ENCODE measurements around the gene PACS2. TPM values are rescaled to one million over a fixed set of nuclear protein-coding genes. Genes with fewer than 3 reads are reported as not detected.

Gene PACS2
- total and polyA plus RNA-seq, 2 donors (not counting 1 experiment from before 2014, with no cell fraction given), result 65.6 to 70.7 TPM

GRCh38 chr14:105420974-105421674 is 106.6 kb downstream of the PACS2 start:
- H3K9ac ChIP-seq (ENCODE audit: low read length), result peak overlapping the region; percentile 67
- H3K27ac ChIP-seq (ENCODE audit: low read length in 2 of 2), result peak overlapping the region in 1 of 2 donors; percentile 43
- H3K36me3 ChIP-seq (replicated peaks in 1 of 2; ENCODE audit: control extremely low read depth in 1 of 2, control insufficient read depth in 1 of 2, extremely low read depth in 1 of 2, insufficient read depth in 2 of 2, low read length in 1 of 2), result no peaks in the 10 kb centered on the region
- H4K20me1 ChIP-seq (ENCODE audit: control insufficient read depth, insufficient read depth, low read length, poor library complexity, severe bottlenecking), result peaks cover 42% of the 10 kb centered on the region
- H3K27me3 Mint-ChIP-seq, result no peaks in the 10 kb centered on the region
- H3K4me3 ChIP-seq (ENCODE audit: control extremely low read depth in 1 of 5, extremely low read depth in 1 of 5, insufficient read depth in 1 of 5, low read depth in 2 of 5, low read length in 4 of 5), result peak overlapping the region in 4 of 5 experiments; percentile 55 to 68 (median 63)
- intact Hi-C loops (cut with micrococcal nuclease), result no loop called here
- H3K4me1 ChIP-seq (ENCODE audit: control insufficient read depth in 2 of 2, insufficient read depth in 2 of 2, low read length in 2 of 2), result peaks cover 28 to 31% of the 10 kb centered on the region in 2 donors
- no peak overlapping the region for H2AFZ ChIP-seq (ENCODE audit: insufficient read depth, low read depth, low read length, poor library complexity, severe bottlenecking)
- peaks cover 0 to 4% (median under 1%) of the 10 kb centered on the region in 4 experiments for H3K27me3 ChIP-seq (replicated peaks in 1 of 4; ENCODE audit: control extremely low read depth in 1 of 4, control insufficient read depth in 3 of 4, insufficient read depth in 4 of 4, low read length in 3 of 4)
- peak overlapping the region; percentile 91 for H3K4me2 ChIP-seq (replicated peaks; ENCODE audit: low read depth, low read length, poor library complexity, severe bottlenecking)
- CTCF ChIA-PET, result interaction anchor here (0.9 to 1.5 kb wide), 2 partner anchors 59 to 69 kb away, joined by 3 to 6 read pairs; no protein-coding TSS in a partner anchor
- peak overlapping the region; percentile 84 for H3K27ac Mint-ChIP-seq
- no peaks in the 10 kb centered on the region for H3K9me3 ChIP-seq (ENCODE audit: control extremely low read depth in 1 of 3, control insufficient read depth in 2 of 3, insufficient read depth in 1 of 3, low read length in 2 of 3)
- H3K79me2 ChIP-seq (ENCODE audit: control insufficient read depth, insufficient read depth, low read length), result peaks cover 59% of the 10 kb centered on the region
- ATAC-seq (ENCODE audit: low read depth) (no peak), DNase-seq (no peak)
- POLR2A ChIA-PET, result interaction anchor here (0.6 to 1.2 kb wide), 2 partner anchors 9 to 25 kb away, joined by 3 to 7 read pairs; no protein-coding TSS in a partner anchor
- peak overlapping the region; percentile 85 for H3K4me3 Mint-ChIP-seq
- no peaks in the 10 kb centered on the region for H3K9me3 Mint-ChIP-seq (ENCODE audit: insufficient read depth)
- WGBS (ENCODE audit: insufficient coverage), result 56% methylated on average over 21 of the region's 23 CpGs
- peaks cover 38% of the 10 kb centered on the region for H3K4me1 Mint-ChIP-seq
- TF ChIP-seq EZH2 (IDR thresholded peaks at IDR 0.05; ENCODE audit: borderline replicate concordance, insufficient read depth, low read depth, low read length, poor library complexity, severe bottlenecking) (no peak), CTCF (IDR thresholded peaks at IDR 0.05) (no peak)
